Measurements from ENCODE around the gene KIRREL3.

- TF ChIP-seq MAFK (IDR thresholded peaks at IDR 0.05; ENCODE audit: partially characterized antibody): no peak
- TF ChIP-seq CTCF (IDR thresholded peaks at IDR 0.05): no peak
- no peak for TF ChIP-seq ESRRA (IDR thresholded peaks at IDR 0.05; ENCODE audit: borderline replicate concordance, low read length)
- no peak for TF ChIP-seq POLR2A (IDR thresholded peaks at IDR 0.05; ENCODE audit: low read length)
These were observed 255.9 kb downstream of the KIRREL3 start for GRCh38 chr11:126744699-126745098.

All from A549 (cell line).